A172 (cell line): ENCODE results near the gene GABRE. TPM values are rescaled to one million over a fixed set of nuclear protein-coding genes. Genes with fewer than 3 reads are reported as not detected.
"Not testable (repeated sequence)": the region's sequence is repeated elsewhere in the genome, so short reads cannot be mapped to it uniquely, and the experiment has no call there.

Source experiments
- DNase-seq: peaks from one replicate; pipeline ENCODE4 v3.0.0-alpha.2; 2015; ENCODE audit warnings: low spot score
- total RNA-seq: library from RNA; depleted of rRNA; stranded (reverse); fragments of >200 nt; shearing (Covaris generic); gene quantifications from 2 replicates; pipeline ENCODE4 v1.2.3, GENCODE V29; 2014; rRNA removed

The GABRE gene
- total RNA-seq, 1 experiment from 2014 or later, result 0.69 TPM

GRCh38 chrX:151970027-151970426, 4.4 kb downstream of the GABRE start:
- DNase-seq, result no peak

GRCh38 chrX:151966236-151966635, 8.2 kb downstream of the GABRE start:
- no peak for DNase-seq

GRCh38 chrX:151962034-151962433, 12.4 kb downstream of the GABRE start:
- no peak for DNase-seq

- no peak for DNase-seq
Measured at GRCh38 chrX:151958101-151958500, 16.4 kb downstream of the GABRE start.

GRCh38 chrX:151954730-151955129, 19.7 kb downstream of the GABRE start:
- no peak for DNase-seq

- DNase-seq, result no peak
Measured at GRCh38 chrX:151938172-151938571, 36.3 kb downstream of the GABRE start.

GRCh38 chrX:151935358-151935757, 39.1 kb downstream of the GABRE start:
- no peak for DNase-seq

- no peak for DNase-seq
Measured at GRCh38 chrX:151929126-151929525, 45.4 kb downstream of the GABRE start.

- no peak for DNase-seq
Measured at GRCh38 chrX:151923648-151924047, 50.8 kb downstream of the GABRE start.

- no peak for DNase-seq
Measured at GRCh38 chrX:151922692-151923091, 51.8 kb downstream of the GABRE start.

- no peak for DNase-seq
Measured at GRCh38 chrX:151921866-151922265, 52.6 kb downstream of the GABRE start.

GRCh38 chrX:151921292-151921691, 53.2 kb downstream of the GABRE start:
- DNase-seq, result no peak

GRCh38 chrX:151920530-151920929, 53.9 kb downstream of the GABRE start:
- no peak for DNase-seq

- DNase-seq, result no peak
Measured at GRCh38 chrX:151920101-151920500, 54.4 kb downstream of the GABRE start.

GRCh38 chrX:151919610-151920009, 54.9 kb downstream of the GABRE start:
- DNase-seq, result no peak

GRCh38 chrX:151918736-151919135, 55.7 kb downstream of the GABRE start:
- DNase-seq, result not testable (repeated sequence)

- no peak for DNase-seq
Measured at GRCh38 chrX:151912780-151913179, 61.7 kb downstream of the GABRE start, which contains the start of gene MAGEA4. TSS of gene MAGEA4 (plus strand) at chrX:151912889. CDS start at chrX:151923665, 10,776 bp downstream.

- DNase-seq, result no peak
Measured at GRCh38 chrX:151912221-151912620, 62.3 kb downstream of the GABRE start.

GRCh38 chrX:151904989-151905388, 69.5 kb downstream of the GABRE start:
- DNase-seq, result no peak

Other genes with a start within 250 kb of the GABRE start
- not detected in 2 replicates for gene CNGA2, start 239.9 kb downstream of the GABRE start, total RNA-seq
- gene MAGEA4, start 61.8 kb downstream of the GABRE start, total RNA-seq, result not detected in 2 replicates
- gene MAGEA10, start 163.9 kb upstream of the GABRE start, total RNA-seq, result 0.57 and 0.86 TPM in 2 replicates